GM18502 (cell line): ENCODE measurements around the gene EIF5.

Experiments
- ATAC-seq: cut with Tn5 transposase; IDR thresholded peaks from one replicate; pipeline ENCODE4 v1.9.1; 2021; ENCODE audit warnings: mild to moderate bottlenecking; ENCODE audit not compliant: unreplicated experiment, poor library complexity

The EIF5 gene

GRCh38 chr14:103308717-103309616 is 25.1 kb upstream of the EIF5 start:
- ATAC-seq: no peak

GRCh38 chr14:103310576-103311095 is 23.4 kb upstream of the EIF5 start:
- no peak for ATAC-seq

GRCh38 chr14:103311171-103311997 is 22.7 kb upstream of the EIF5 start:
- ATAC-seq: no peak

- ATAC-seq: no peak
These were observed 21.9 kb upstream of the EIF5 start for GRCh38 chr14:103312006-103312635.

GRCh38 chr14:103313704-103314103 is 20.3 kb upstream of the EIF5 start:
- ATAC-seq: no peak

- ATAC-seq: no peak
These were observed 19.4 kb upstream of the EIF5 start for GRCh38 chr14:103314496-103315277.

GRCh38 chr14:103315351-103315911 is 18.6 kb upstream of the EIF5 start:
- no peak for ATAC-seq

GRCh38 chr14:103315941-103316340 is 18.1 kb upstream of the EIF5 start:
- ATAC-seq: no peak

- no peak for ATAC-seq
These were observed 17.3 kb upstream of the EIF5 start for GRCh38 chr14:103316721-103317121.

GRCh38 chr14:103317251-103317650 is 16.8 kb upstream of the EIF5 start:
- no peak for ATAC-seq

GRCh38 chr14:103317976-103318580 is 16.0 kb upstream of the EIF5 start:
- ATAC-seq: no peak

- ATAC-seq: no peak
These were observed 15.2 kb upstream of the EIF5 start for GRCh38 chr14:103318750-103319419.

- ATAC-seq: no peak
These were observed 14.6 kb upstream of the EIF5 start for GRCh38 chr14:103319422-103319821.

- no peak for ATAC-seq
These were observed 8.0 kb upstream of the EIF5 start for GRCh38 chr14:103326078-103326477.

- ATAC-seq: no peak
These were observed 5.1 kb upstream of the EIF5 start for GRCh38 chr14:103328941-103329340.

GRCh38 chr14:103329401-103330347 is 4.4 kb upstream of the EIF5 start:
- ATAC-seq: no peak

GRCh38 chr14:103330536-103330935 is 3.5 kb upstream of the EIF5 start:
- no peak for ATAC-seq
